Osteoblast (primary cell): ENCODE data around the gene MGAT5. TPM values are rescaled to one million over a fixed set of nuclear protein-coding genes. Genes with fewer than 3 reads are reported as not detected.
A peak's percentile ranks its signal among the peaks of the same experiment; 100 is the strongest.

ENCODE experiments used
- DNase-seq: peaks from one replicate; pipeline ENCODE4 v3.0.0; 2011; ENCODE audit warnings: low spot score, mixed read lengths; ENCODE audit not compliant: insufficient read length; ENCODE audit errors: missing footprints
- H2AFZ ChIP-seq: 2 replicates; pipeline ENCODE4 v1.6.0; 2011; ENCODE audit warnings: mild to moderate bottlenecking, low read length
- H3K27ac ChIP-seq: 2 replicates; pipeline ENCODE4 v1.5.1; 2011; ENCODE audit warnings: mild to moderate bottlenecking, low read depth, low read length, moderate library complexity
- H3K27me3 ChIP-seq: 2 replicates; pipeline ENCODE4 v1.6.0; 2012; ENCODE audit warnings: mild to moderate bottlenecking, control low read depth, inconsistent platforms, low read length, moderate library complexity; ENCODE audit not compliant: insufficient read depth
- H3K36me3 ChIP-seq: 2 replicates; pipeline ENCODE4 v1.5.1; 2011; ENCODE audit warnings: mild to moderate bottlenecking, low read length, control low read depth, moderate library complexity; ENCODE audit not compliant: insufficient read depth
- H3K4me1 ChIP-seq: 2 replicates; pipeline ENCODE4 v1.5.1; 2011; ENCODE audit warnings: mild to moderate bottlenecking, low read length, control low read depth, moderate library complexity; ENCODE audit not compliant: insufficient read depth
- H3K4me2 ChIP-seq: 2 replicates; pipeline ENCODE4 v1.6.0; 2011; ENCODE audit warnings: mild to moderate bottlenecking, low read length; ENCODE audit not compliant: insufficient read depth
- H3K4me3 ChIP-seq: fragments of 200-600 bp; sonication (generic); 3 replicates; pipeline ENCODE4 v1.5.1; 2012; ENCODE audit warnings: mild to moderate bottlenecking, low read length, inconsistent platforms; ENCODE audit not compliant: insufficient read depth
- H3K79me2 ChIP-seq: 2 replicates; pipeline ENCODE4 v1.6.0; 2012; ENCODE audit warnings: mild to moderate bottlenecking, low read length, control low read depth, inconsistent platforms; ENCODE audit not compliant: insufficient read depth
- H3K9me3 ChIP-seq: 2 replicates; pipeline ENCODE4 v1.5.1; 2011; ENCODE audit warnings: low read depth, low read length, control low read depth
- H4K20me1 ChIP-seq: 2 replicates; pipeline ENCODE4 v1.6.0; 2012; ENCODE audit warnings: mild to moderate bottlenecking, low read length, control low read depth; ENCODE audit not compliant: insufficient read depth
- CTCF ChIP-seq: IDR thresholded peaks from 2 replicates; pipeline ENCODE4 v1.5.1; 2011; ENCODE audit warnings: mild to moderate bottlenecking, low read depth, low read length, moderate library complexity; ENCODE audit errors: extremely low read depth
- total RNA-seq: library from RNA; depleted of rRNA; stranded (reverse); fragments of >200 nt; gene quantifications from 2 replicates; pipeline ENCODE4 v1.2.3, GENCODE V29; 2012

MGAT5 gene
- 28.3 and 29.7 TPM in 2 replicates for total RNA-seq

GRCh38 chr2:134253804-134254203, at the start of gene MGAT5:
Gene MGAT5, plus strand, starts transcription at chr2:134254072. Its CDS starts 332 bp downstream, at chr2:134254404.
- Histone ChIP-seq H2AFZ (no peak within 1 kb of the TSS), H3K4me3 (no peak within 1 kb of the TSS), H3K27me3 (no peaks in the 10 kb centered on the region), H3K27ac (no peak within 1 kb of the TSS), H3K4me1 (peaks cover 8% of the 10 kb centered on the region), H3K79me2 (peaks cover 12% of the 10 kb centered on the region), H4K20me1 (no peaks in the 10 kb centered on the region), H3K36me3 (no peaks in the 10 kb centered on the region), H3K4me2 (no peak within 1 kb of the TSS), H3K9me3 (no peaks in the 10 kb centered on the region)
- no peak for DNase-seq
- no peak for TF ChIP-seq CTCF

- no peak overlapping the region for H3K4me2 ChIP-seq
- H3K27me3 ChIP-seq, result no peaks in the 10 kb centered on the region
- no peak overlapping the region for H3K27ac ChIP-seq
- DNase-seq, result no peak
- H3K4me3 ChIP-seq, result no peak overlapping the region
- H3K9me3 ChIP-seq, result no peaks in the 10 kb centered on the region
- peaks cover 8% of the 10 kb centered on the region for H4K20me1 ChIP-seq
- no peak overlapping the region for H2AFZ ChIP-seq
- H3K4me1 ChIP-seq, result peaks cover 23% of the 10 kb centered on the region
- peaks cover 19% of the 10 kb centered on the region for H3K79me2 ChIP-seq
- no peaks in the 10 kb centered on the region for H3K36me3 ChIP-seq
- no peak for TF ChIP-seq CTCF
Measured at GRCh38 chr2:134205087-134205486, 48.8 kb upstream of the MGAT5 start.

- H3K36me3 ChIP-seq, result no peaks in the 10 kb centered on the region
- peaks cover 23% of the 10 kb centered on the region for H3K4me1 ChIP-seq
- H3K4me3 ChIP-seq, result no peak overlapping the region
- TF ChIP-seq CTCF, result no peak
- no peak overlapping the region for H3K27ac ChIP-seq
- H2AFZ ChIP-seq, result no peak overlapping the region
- no peak overlapping the region for H3K4me2 ChIP-seq
- H3K9me3 ChIP-seq, result no peaks in the 10 kb centered on the region
- DNase-seq, result no peak
- H3K27me3 ChIP-seq, result no peaks in the 10 kb centered on the region
- H4K20me1 ChIP-seq, result peaks cover 8% of the 10 kb centered on the region
- H3K79me2 ChIP-seq, result peaks cover 14% of the 10 kb centered on the region
Measured at GRCh38 chr2:134206031-134206430, 47.8 kb upstream of the MGAT5 start.

GRCh38 chr2:134206573-134206972, 47.3 kb upstream of the MGAT5 start:
- Histone ChIP-seq H2AFZ (no peak overlapping the region), H3K36me3 (no peaks in the 10 kb centered on the region), H3K79me2 (peaks cover 14% of the 10 kb centered on the region), H3K9me3 (no peaks in the 10 kb centered on the region), H3K4me3 (no peak overlapping the region), H3K27me3 (no peaks in the 10 kb centered on the region), H3K4me2 (peak overlapping the region; percentile 30), H3K27ac (no peak overlapping the region), H3K4me1 (peaks cover 23% of the 10 kb centered on the region), H4K20me1 (peaks cover 8% of the 10 kb centered on the region)
- TF ChIP-seq CTCF, result no peak
- DNase-seq, result peak; percentile 92
